Muscle of leg (tissue), 11 donors: ENCODE measurements around the gene FAM181A. TPM values are rescaled to one million over a fixed set of nuclear protein-coding genes. Genes with fewer than 3 reads are reported as not detected.

Experiments used
- DNase-seq: peaks from one replicate; pipeline ENCODE4 v3.0.0; 2013
- H3K27ac ChIP-seq: one replicate; pipeline ENCODE4 v1.5.1; 2013; ENCODE audit warnings: mild to moderate bottlenecking, low read length, control low read depth
- H3K27me3 ChIP-seq: one replicate; pipeline ENCODE4 v1.6.1; 2013; ENCODE audit warnings: low read length; ENCODE audit not compliant: control insufficient read depth, insufficient read depth
- H3K36me3 ChIP-seq: one replicate; pipeline ENCODE4 v1.6.1; 2013; ENCODE audit warnings: low read length; ENCODE audit not compliant: control insufficient read depth, insufficient read depth
- H3K4me1 ChIP-seq: one replicate; pipeline ENCODE4 v1.6.1; 2013; ENCODE audit warnings: low read length; ENCODE audit not compliant: control insufficient read depth, insufficient read depth
- H3K4me3 ChIP-seq: one replicate; pipeline ENCODE4 v1.5.1; 2013; ENCODE audit warnings: low read length, control low read depth
- H3K9me3 ChIP-seq: replicated peaks from 2 replicates; pipeline ENCODE4 v1.6.1; 2013; ENCODE audit warnings: low read depth, low read length; ENCODE audit not compliant: control insufficient read depth
- WGBS: methylation state at CpG from one replicate; pipeline ENCODE4 v1.1.5; 2013; ENCODE audit warnings: missing lambda C conversion rate; ENCODE audit not compliant: insufficient coverage; 5-methylcytosine and 5-hydroxymethylcytosine counted together
- polyA plus RNA-seq, 8 donors: library from polyadenylated mRNA; unstranded; fragments of 120-200 nt; gene quantifications; one replicate each; pipeline versions ENCODE4 v1.2.1 to v1.2.3, GENCODE V29; 2013; ENCODE audit warnings: inconsistent platforms in 1 of 8, low replicate concordance in 1 of 8; ENCODE audit not compliant: insufficient read length in 8 of 8, insufficient read depth in 1 of 8
- total RNA-seq: library from RNA; stranded (reverse); fragments of 120-200 nt; gene quantifications from one replicate; pipeline ENCODE4 v1.2.4, GENCODE V29; 2013

The FAM181A gene
- total and polyA plus RNA-seq, 9 donors: 0.10 to 0.15 TPM; not detected in 7

DNA sequence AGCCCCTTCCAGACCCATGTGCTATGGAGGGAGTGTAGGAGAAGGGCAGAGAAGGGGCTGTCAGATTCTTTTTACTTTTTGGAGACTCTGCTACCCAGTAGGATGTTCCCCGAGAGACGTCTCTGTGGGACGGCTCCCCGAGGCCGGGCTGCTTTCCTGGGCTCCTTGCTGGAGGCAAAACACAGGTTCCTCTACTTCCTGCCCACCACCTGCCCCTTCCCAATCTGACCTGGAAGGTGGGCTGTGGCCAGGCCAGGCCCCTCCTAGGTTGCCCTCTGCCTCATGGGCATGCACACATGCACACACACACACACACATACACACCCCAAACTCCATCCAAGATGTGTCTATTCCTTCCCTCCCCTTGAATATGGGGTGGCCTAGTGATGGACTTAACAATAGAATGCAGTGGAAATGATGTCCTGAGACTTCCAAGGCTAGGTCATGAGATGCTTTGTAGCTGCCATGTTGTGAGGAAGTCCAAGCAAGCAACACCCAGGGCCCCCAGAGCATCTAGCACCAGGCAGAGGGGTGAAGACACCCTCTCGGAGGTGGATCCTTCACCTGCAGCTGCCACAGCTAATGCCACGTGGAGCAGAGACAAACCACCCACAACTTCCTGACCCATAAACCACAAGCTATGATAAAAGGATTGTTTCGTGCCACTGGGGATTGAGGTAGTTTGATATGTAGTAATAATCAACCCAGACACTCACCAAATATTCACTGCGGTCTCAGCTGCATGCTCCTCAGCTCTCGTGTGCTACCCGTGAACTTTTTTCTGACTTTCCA, 50.8 kb downstream of the FAM181A start:
- no peaks in the 10 kb centered on the region for H3K36me3 ChIP-seq
- DNase-seq: no peak
- H3K9me3 ChIP-seq: no peaks in the 10 kb centered on the region
- 80% methylated on average over 8 of the region's 11 CpGs for WGBS
- H3K27ac ChIP-seq: no peak overlapping the region
- H3K27me3 ChIP-seq: peaks cover 2% of the 10 kb centered on the region
- H3K4me3 ChIP-seq: no peak overlapping the region
- peaks cover 75% of the 10 kb centered on the region for H3K4me1 ChIP-seq

DNA sequence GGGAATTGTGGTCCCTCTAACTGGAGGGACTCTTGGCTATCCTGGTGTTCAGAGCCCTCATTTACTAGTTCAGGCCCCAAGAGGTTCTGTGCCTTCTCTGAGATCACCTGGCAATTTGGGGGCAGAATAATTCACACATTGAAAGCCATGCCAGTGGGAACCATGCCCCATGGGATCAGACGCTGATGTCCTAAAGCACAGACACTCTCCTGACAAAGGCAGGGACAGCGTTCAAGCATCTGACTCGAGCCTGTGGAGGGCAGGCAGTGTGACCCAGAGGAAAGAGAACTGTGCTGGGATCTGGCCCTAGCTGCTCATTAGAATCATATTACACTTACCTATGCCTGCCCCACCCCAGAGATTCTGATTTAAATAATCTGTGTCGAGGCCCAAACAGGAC, 51.6 kb downstream of the FAM181A start:
- Histone ChIP-seq H3K9me3 (no peaks in the 10 kb centered on the region), H3K27ac (no peak overlapping the region), H3K4me1 (peaks cover 76% of the 10 kb centered on the region), H3K27me3 (peaks cover 2% of the 10 kb centered on the region), H3K4me3 (no peak overlapping the region), H3K36me3 (no peaks in the 10 kb centered on the region)
- WGBS: 67% methylated on average over 4 of the region's 4 CpGs
- no peak for DNase-seq

Other genes starting within 250 kb of the FAM181A start
- gene PRIMA1, start 138.9 kb upstream of the FAM181A start, total RNA-seq: 0.75 TPM
- gene PRIMA1, start 138.9 kb upstream of the FAM181A start, polyA plus RNA-seq: 1 to 10 TPM; 2.0 to 4.6 (median 3.4) TPM
- gene ASB2, start 49.2 kb downstream of the FAM181A start, total RNA-seq: 32.3 TPM
- gene ASB2, start 49.2 kb downstream of the FAM181A start, polyA plus RNA-seq: 10 to 100 TPM; 15.0 to 26.1 (median 22.5) TPM
- gene CCDC197, start 70.0 kb downstream of the FAM181A start, total RNA-seq: 0.04 TPM
- under 1 TPM in 3 of 8 donors, not detected in 5; 0.18 to 0.32 (median 0.27) TPM for gene CCDC197, start 70.0 kb downstream of the FAM181A start, polyA plus RNA-seq
- 0.93 TPM for gene OTUB2, start 99.0 kb downstream of the FAM181A start, total RNA-seq
- gene OTUB2, start 99.0 kb downstream of the FAM181A start, polyA plus RNA-seq: 1 to 10 TPM in 6 of 8 donors, under 1 TPM in 2; 0.59 to 1.3 (median 1.1) TPM
- 114 TPM for gene DDX24, start 153.9 kb downstream of the FAM181A start, total RNA-seq
- gene DDX24, start 153.9 kb downstream of the FAM181A start, polyA plus RNA-seq: 10 to 100 TPM; 80.5 to 99.6 (median 84.8) TPM
- gene IFI27L1, start 154.0 kb downstream of the FAM181A start, total RNA-seq: 17.2 TPM
- 10 to 100 TPM in 7 of 8 donors, 1 to 10 TPM in 1; 10.0 to 19.8 (median 15.0) TPM for gene IFI27L1, start 154.0 kb downstream of the FAM181A start, polyA plus RNA-seq
- gene IFI27, start 183.4 kb downstream of the FAM181A start, total RNA-seq: 5.6 TPM
- 1 to 10 TPM; 2.1 to 4.3 (median 2.9) TPM for gene IFI27, start 183.4 kb downstream of the FAM181A start, polyA plus RNA-seq
- 21.9 TPM for gene IFI27L2, start 202.3 kb downstream of the FAM181A start, total RNA-seq
- gene IFI27L2, start 202.3 kb downstream of the FAM181A start, polyA plus RNA-seq: 10 to 100 TPM; 11.9 to 24.6 (median 16.8) TPM
- gene PPP4R4, start 247.0 kb downstream of the FAM181A start, total RNA-seq: 0.09 TPM
- gene PPP4R4, start 247.0 kb downstream of the FAM181A start, polyA plus RNA-seq: under 1 TPM; 0.08 to 0.16 (median 0.10) TPM